BLaER1 treated with 17β-estradiol and CSF1 and Interleukin-3, amounts not matched to agents 10 nM and 100 nM (cell line): ENCODE measurements around the gene LRRC59.
A peak's percentile ranks its signal among the peaks of the same experiment; 100 is the strongest.

Source experiments
- H3K27ac ChIP-seq, 11 experiments: shearing (Covaris generic); formaldehyde crosslinking; 2 replicates each; pipeline ENCODE4 v1.8.1; 2022
- H3K27me3 ChIP-seq, 11 experiments: shearing (Covaris generic); formaldehyde crosslinking; 2 replicates each; pipeline ENCODE4 v1.8.1; 2022
- H3K36me3 ChIP-seq, 11 experiments: shearing (Covaris generic); formaldehyde crosslinking; 2 replicates each; pipeline ENCODE4 v1.8.1; 2022
- H3K4me1 ChIP-seq, 10 experiments: shearing (Covaris generic); formaldehyde crosslinking; 2 replicates each; pipeline ENCODE4 v1.8.1; 2022
- H3K4me2 ChIP-seq, 11 experiments: shearing (Covaris generic); formaldehyde crosslinking; 2 replicates each; pipeline ENCODE4 v1.8.1; 2022
- H3K4me3 ChIP-seq, 10 experiments: shearing (Covaris generic); formaldehyde crosslinking; 2 replicates each; pipeline ENCODE4 v1.8.1; 2022
- H3K9ac ChIP-seq, 11 experiments: shearing (Covaris generic); formaldehyde crosslinking; 2 replicates each; pipeline ENCODE4 v1.8.1; 2022
- H3K9me3 ChIP-seq, 11 experiments: shearing (Covaris generic); formaldehyde crosslinking; replicated peaks in 1 of 11; 2 replicates each; pipeline ENCODE4 v1.8.1; 2022
- H4K20me1 ChIP-seq, 11 experiments: shearing (Covaris generic); formaldehyde crosslinking; 2 replicates each; pipeline ENCODE4 v1.8.1; 2022
- Cebpa-rat ChIP-seq, 11 experiments: shearing (Covaris generic); IDR thresholded peaks; 2 replicates each; pipeline ENCODE4 v1.8.1; 2022

LRRC59 gene

DNA sequence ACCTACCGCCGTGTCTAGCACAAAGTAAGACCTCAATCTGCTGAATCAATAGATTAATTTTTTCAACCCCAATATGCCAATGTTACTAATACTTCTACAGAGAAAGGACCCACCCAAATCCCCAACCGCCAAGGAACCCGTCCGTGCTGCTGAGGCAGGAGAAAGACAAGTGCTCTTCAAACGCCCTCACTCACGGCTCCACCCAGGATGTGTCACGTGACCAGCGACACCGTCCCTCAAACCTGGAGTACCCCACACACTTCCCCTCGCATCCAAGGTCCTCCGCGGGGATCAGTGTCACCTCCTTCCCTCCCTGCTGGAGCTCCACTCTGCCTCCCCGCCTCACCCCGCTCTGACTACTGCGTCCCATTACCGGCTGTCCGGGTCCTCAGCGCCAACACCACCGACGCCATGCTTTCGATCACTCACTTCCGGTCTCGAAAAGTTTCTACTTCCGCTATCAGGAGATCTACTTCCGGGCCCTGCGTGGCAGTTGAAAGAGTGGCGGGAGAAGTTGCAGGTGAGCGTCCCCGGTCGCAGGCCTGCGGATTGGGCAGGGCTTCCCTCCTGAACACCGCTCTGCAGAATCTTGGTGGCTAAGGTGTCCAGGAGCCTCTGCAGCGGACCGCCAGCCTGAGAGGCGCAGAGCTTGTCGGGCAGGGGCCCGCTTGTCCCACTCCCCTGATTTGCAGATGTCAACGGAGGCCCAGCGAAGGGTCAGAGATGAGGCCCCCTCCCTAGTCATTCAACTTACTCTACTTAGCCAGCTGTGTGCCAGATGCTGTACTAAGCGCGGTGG lies 24.4 kb downstream of the LRRC59 start, which contains the start of the genes EME1 and MRPL27:
Gene EME1, plus strand, starts transcription at position 472 of the 799 bp plus-strand sequence. CDS start 1,980 bp downstream, outside the sequence.
Gene MRPL27, minus strand, starts transcription at position 427 of the 799 bp plus-strand sequence. Its CDS starts 14 bp downstream, at position 413.
- TF ChIP-seq Cebpa-rat (IDR thresholded peaks at IDR 0.05), result no peak
- H3K36me3 ChIP-seq, result peaks cover 32 to 69% (median 49%) of the 10 kb centered on the region in 11 experiments
- H3K27ac ChIP-seq, result peak within 1 kb of the TSS; percentile 91 to 98 (median 95)
- no peaks in the 10 kb centered on the region for H3K27me3 ChIP-seq
- peak within 1 kb of the TSS; percentile 82 to 97 (median 91) for H3K4me2 ChIP-seq
- no peaks in the 10 kb centered on the region for H3K9me3 ChIP-seq
- H3K4me1 ChIP-seq, result peaks cover 19 to 26% (median 22%) of the 10 kb centered on the region in 10 experiments
- H4K20me1 ChIP-seq, result peaks cover 0 to 30% (median 0%) of the 10 kb centered on the region in 11 experiments; a peak in 5 of 22 replicates
- peak within 1 kb of the TSS; percentile 88 to 97 (median 93) for H3K9ac ChIP-seq
- peak within 1 kb of the TSS; percentile 61 to 81 (median 74) for H3K4me3 ChIP-seq

DNA sequence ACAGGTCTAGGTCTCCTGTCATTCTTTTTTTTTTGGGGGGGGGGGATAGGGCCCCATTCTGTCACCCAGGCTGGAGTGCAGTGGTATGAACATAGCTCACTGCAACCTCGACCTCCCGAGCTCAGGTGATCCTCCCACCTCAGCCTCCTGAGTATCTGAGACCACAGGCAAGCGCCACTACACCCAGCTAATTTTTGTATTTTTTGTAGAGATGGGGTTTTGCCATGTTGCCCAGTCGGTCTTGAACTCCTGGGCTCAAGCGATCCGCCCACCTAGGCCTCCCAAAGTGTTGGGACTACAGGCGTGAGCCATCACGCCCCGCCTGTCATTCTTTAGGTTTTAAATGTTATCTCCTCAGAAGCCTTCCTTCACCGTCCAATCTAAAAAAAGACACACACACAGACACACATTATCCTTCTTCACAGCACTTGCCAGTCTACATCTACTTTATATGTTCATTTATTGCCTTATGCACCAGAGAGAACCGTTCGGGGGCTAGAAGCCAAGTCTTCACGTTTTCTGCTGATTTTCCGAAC lies 25.0 kb downstream of the LRRC59 start:
- no peaks in the 10 kb centered on the region for H3K27me3 ChIP-seq
- H3K36me3 ChIP-seq, result peaks cover 39 to 69% (median 51%) of the 10 kb centered on the region in 11 experiments
- H3K27ac ChIP-seq, result peak overlapping the region; percentile 91 to 98 (median 95)
- H3K4me2 ChIP-seq, result peak overlapping the region; percentile 82 to 97 (median 91)
- H4K20me1 ChIP-seq, result peaks cover 0 to 35% (median 2%) of the 10 kb centered on the region in 11 experiments; a peak in 6 of 22 replicates
- H3K9me3 ChIP-seq, result no peaks in the 10 kb centered on the region
- peak overlapping the region; percentile 88 to 97 (median 93) for H3K9ac ChIP-seq
- no peak for TF ChIP-seq Cebpa-rat (IDR thresholded peaks at IDR 0.05)
- H3K4me1 ChIP-seq, result peaks cover 20 to 26% (median 22%) of the 10 kb centered on the region in 10 experiments
- H3K4me3 ChIP-seq, result peak overlapping the region; percentile 61 to 81 (median 74)

DNA sequence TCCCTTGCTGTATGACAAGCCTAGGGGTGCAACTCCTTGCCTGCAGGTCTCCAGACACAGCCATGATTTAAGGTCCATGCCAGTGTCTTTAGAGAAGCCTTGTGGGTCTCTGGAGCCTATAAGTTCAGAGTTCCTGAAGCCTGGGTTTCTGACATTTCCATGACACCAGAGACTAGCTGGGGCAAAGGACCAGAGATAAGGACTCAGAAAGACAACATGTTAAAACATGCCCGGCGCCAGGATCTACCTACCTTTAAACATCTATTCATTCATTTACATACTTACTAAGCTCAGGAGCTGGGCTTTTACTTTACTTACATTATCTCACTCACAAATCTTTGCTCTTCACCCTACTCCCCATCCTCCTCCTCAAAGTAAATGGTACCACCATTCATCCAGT lies 25.8 kb downstream of the LRRC59 start:
- peak overlapping the region; percentile 82 to 97 (median 91) for H3K4me2 ChIP-seq
- H3K27me3 ChIP-seq, result no peaks in the 10 kb centered on the region
- peaks cover 21 to 32% (median 26%) of the 10 kb centered on the region in 10 experiments for H3K4me1 ChIP-seq
- peak overlapping the region in 2 of 11 experiments; percentile 31 to 97; a peak in 3 of 22 replicates for H3K27ac ChIP-seq
- peak overlapping the region in 9 of 11 experiments; percentile 88 to 97 (median 94); a peak in 8 of 22 replicates for H3K9ac ChIP-seq
- no peaks in the 10 kb centered on the region for H3K9me3 ChIP-seq
- H3K36me3 ChIP-seq, result peaks cover 46 to 69% (median 53%) of the 10 kb centered on the region in 11 experiments
- peaks cover 0 to 43% (median 8%) of the 10 kb centered on the region in 11 experiments; a peak in 10 of 22 replicates for H4K20me1 ChIP-seq
- no peak for TF ChIP-seq Cebpa-rat (IDR thresholded peaks at IDR 0.05)
- H3K4me3 ChIP-seq, result peak overlapping the region in 9 of 10 experiments; percentile 11 to 81 (median 71); a peak in 11 of 20 replicates

DNA sequence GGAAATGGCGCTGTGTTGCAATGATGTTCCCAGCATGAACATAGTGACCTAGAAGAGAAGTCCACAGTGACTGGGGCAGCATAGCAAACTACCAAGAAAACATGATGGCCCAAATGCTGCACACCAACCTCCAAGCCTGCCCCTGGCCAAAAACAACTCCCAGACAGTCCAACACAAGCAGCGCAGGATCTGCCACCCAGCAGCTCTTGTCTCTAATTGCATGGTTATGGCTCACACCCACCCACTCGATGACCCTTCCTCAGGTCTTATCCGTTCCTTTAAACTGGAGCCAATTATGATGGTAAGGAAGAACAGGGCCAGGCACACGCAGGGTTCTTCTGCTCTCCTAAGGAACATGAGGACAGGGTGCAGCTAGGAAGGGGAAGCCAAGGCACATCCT lies 27.3 kb downstream of the LRRC59 start:
- peaks cover 21 to 46% (median 40%) of the 10 kb centered on the region in 10 experiments for H3K4me1 ChIP-seq
- H3K27ac ChIP-seq, result no peak overlapping the region
- no peaks in the 10 kb centered on the region for H3K9me3 ChIP-seq
- H3K9ac ChIP-seq, result no peak overlapping the region
- H3K4me2 ChIP-seq, result no peak overlapping the region
- peaks cover 55 to 67% (median 62%) of the 10 kb centered on the region in 11 experiments for H3K36me3 ChIP-seq
- H3K27me3 ChIP-seq, result no peaks in the 10 kb centered on the region
- H3K4me3 ChIP-seq, result no peak overlapping the region
- peaks cover 0 to 58% (median 23%) of the 10 kb centered on the region in 11 experiments; a peak in 15 of 22 replicates for H4K20me1 ChIP-seq
- TF ChIP-seq Cebpa-rat (IDR thresholded peaks at IDR 0.05), result no peak

DNA sequence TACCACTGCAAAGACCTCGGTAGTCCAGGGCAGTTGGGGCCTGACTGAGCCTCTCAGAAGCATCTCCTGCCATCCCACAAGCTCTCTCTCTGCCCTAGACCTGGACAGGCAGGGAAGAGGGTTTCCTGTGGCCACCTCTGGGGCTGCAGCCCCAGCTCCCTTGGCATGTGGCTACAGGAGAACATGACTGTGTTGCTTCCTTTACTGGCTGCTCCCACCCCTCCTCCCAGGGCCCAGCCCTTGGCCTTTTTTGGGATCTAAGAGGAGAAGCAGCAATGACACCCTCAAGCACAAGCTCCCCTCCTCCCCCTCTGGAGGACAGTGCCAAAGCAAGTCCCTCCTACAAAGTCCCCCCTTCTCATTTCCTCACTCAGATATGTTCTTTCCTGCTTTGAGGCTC lies 29.9 kb downstream of the LRRC59 start:
- no peaks in the 10 kb centered on the region for H3K27me3 ChIP-seq
- peaks cover 4 to 79% (median 40%) of the 10 kb centered on the region in 11 experiments; a peak in 16 of 22 replicates for H4K20me1 ChIP-seq
- no peak for TF ChIP-seq Cebpa-rat (IDR thresholded peaks at IDR 0.05)
- no peak overlapping the region for H3K27ac ChIP-seq
- no peak overlapping the region for H3K4me3 ChIP-seq
- no peak overlapping the region for H3K4me2 ChIP-seq
- H3K4me1 ChIP-seq, result peaks cover 20 to 46% (median 38%) of the 10 kb centered on the region in 10 experiments
- H3K36me3 ChIP-seq, result peaks cover 60 to 79% (median 65%) of the 10 kb centered on the region in 11 experiments
- H3K9ac ChIP-seq, result no peak overlapping the region
- H3K9me3 ChIP-seq, result no peaks in the 10 kb centered on the region

DNA sequence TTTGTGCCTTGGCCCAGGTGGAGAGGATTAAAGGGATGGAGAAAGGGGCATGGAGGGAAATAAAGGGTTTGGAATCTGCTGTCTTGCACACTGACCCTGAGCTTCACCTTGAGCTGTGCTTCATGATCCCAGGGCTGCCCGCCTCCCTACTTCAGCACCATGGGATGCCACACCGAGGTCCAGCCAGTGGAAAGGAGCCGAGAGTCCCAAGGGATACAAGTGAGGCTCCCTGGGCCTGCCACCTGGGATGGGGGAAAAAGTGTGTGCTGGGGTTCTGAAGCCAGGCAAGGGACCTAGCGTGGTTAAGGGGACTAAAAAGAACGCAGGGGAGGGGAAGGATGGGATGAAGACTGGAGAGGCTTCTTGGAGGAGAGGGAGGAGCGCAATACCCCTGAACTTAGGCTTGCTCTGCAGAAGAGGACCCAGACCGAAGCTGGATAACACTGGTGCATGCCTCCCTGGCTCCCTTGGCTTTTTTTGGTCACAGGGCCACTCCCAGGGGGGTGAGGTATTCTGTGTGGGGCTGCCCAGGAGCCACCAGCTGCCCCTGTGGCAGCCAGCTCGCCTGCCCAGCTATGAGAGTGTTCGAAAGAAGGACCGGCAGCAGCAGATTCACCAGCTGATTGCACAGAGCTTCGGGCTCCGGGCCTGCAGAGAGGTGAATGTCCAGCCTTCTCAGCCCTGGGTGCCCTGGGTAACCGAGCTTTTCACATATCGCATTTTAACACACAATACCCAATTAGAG lies 31.5 kb downstream of the LRRC59 start:
- Histone ChIP-seq H3K4me2 (peak overlapping the region in 8 of 11 experiments; percentile 7 to 49 (median 42); a peak in 12 of 22 replicates), H3K4me1 (peaks cover 9 to 34% (median 27%) of the 10 kb centered on the region in 10 experiments), H3K4me3 (no peak overlapping the region), H4K20me1 (peaks cover 9 to 81% (median 45%) of the 10 kb centered on the region in 11 experiments; a peak in 19 of 22 replicates), H3K9ac (0 out of 22 replicates have a peak overlapping the region, but pooled peaks of 1 of the 11 experiments have one; percentile 12), H3K27me3 (no peaks in the 10 kb centered on the region), H3K36me3 (peaks cover 63 to 83% (median 70%) of the 10 kb centered on the region in 11 experiments), H3K9me3 (no peaks in the 10 kb centered on the region), H3K27ac (no peak overlapping the region)
- TF ChIP-seq Cebpa-rat (IDR thresholded peaks at IDR 0.05), result no peak

DNA sequence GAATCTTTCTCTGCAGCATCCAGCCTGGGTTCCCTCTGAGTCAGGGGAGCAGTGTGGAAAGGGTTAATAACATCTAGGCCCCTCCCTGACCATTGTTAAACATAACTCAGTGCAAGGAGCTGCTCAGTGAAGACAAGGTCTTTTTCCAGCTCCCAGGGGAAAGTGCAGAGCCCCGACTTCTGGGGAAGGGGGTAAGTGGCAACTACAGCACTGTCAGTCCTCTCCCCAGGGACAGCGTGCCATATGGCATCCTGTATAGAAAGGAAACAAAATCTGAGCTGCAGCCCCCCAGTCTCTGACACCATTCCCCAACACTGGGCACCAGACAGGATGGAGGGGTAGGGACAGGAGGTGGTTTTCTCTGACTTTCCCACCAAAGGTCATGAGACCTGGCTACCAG lies 32.2 kb downstream of the LRRC59 start:
- no peak overlapping the region for H3K27ac ChIP-seq
- H3K4me3 ChIP-seq, result no peak overlapping the region
- peaks cover 63 to 83% (median 69%) of the 10 kb centered on the region in 11 experiments for H3K36me3 ChIP-seq
- TF ChIP-seq Cebpa-rat (IDR thresholded peaks at IDR 0.05), result no peak
- H3K9ac ChIP-seq, result no peak overlapping the region; a peak in 1 of 22 replicates
- H3K4me1 ChIP-seq, result peaks cover 6 to 34% (median 26%) of the 10 kb centered on the region in 10 experiments
- no peaks in the 10 kb centered on the region for H3K27me3 ChIP-seq
- H3K4me2 ChIP-seq, result peak overlapping the region in 7 of 11 experiments; percentile 14 to 49 (median 45); a peak in 13 of 22 replicates
- peaks cover 9 to 85% (median 51%) of the 10 kb centered on the region in 11 experiments; a peak in 19 of 22 replicates for H4K20me1 ChIP-seq
- no peaks in the 10 kb centered on the region for H3K9me3 ChIP-seq

DNA sequence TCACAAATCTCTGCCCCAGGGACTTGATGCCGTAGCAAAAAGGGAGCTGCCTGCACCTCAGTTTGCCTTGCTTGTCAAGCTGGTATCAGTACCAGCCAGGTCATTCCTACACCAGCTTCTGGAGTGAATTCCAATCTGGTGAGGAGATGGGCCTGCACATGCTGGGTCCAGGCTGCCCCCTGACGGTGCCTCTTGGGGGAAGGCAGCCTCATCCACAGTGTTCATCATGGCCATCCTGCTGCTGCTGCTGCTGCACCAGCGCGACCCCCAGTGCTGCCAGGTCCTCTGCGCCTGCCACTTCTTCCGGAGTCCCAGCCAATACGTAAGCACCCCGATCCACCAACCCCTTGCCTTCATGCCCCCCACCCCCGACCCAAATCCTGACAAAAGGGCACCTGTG lies 32.6 kb downstream of the LRRC59 start:
- Histone ChIP-seq H4K20me1 (peaks cover 9 to 85% (median 56%) of the 10 kb centered on the region in 11 experiments; a peak in 20 of 22 replicates), H3K4me2 (peak overlapping the region in 1 of 11 experiments; percentile 47; a peak in 1 of 22 replicates), H3K4me3 (no peak overlapping the region), H3K27ac (no peak overlapping the region), H3K9ac (no peak overlapping the region; a peak in 1 of 22 replicates), H3K36me3 (peaks cover 63 to 83% (median 69%) of the 10 kb centered on the region in 11 experiments), H3K9me3 (no peaks in the 10 kb centered on the region), H3K27me3 (no peaks in the 10 kb centered on the region), H3K4me1 (peaks cover 6 to 34% (median 26%) of the 10 kb centered on the region in 10 experiments)
- no peak for TF ChIP-seq Cebpa-rat (IDR thresholded peaks at IDR 0.05)
